PFSK-1 (cell line): ENCODE measurements around the gene MARCHF4.

Experiments used
- FOXP2 ChIP-seq: optimal IDR thresholded peaks from 2 replicates; pipeline ENCODE3; 2011; ENCODE audit warnings: borderline replicate concordance, control low read depth, inconsistent platforms; ENCODE audit not compliant: insufficient read depth; ENCODE audit errors: extremely low read length, extremely low read depth
- POLR2AphosphoS5 ChIP-seq: IDR thresholded peaks from 2 replicates; pipeline ENCODE4 v1.6.1; 2012; ENCODE audit warnings: low read depth, mild to moderate bottlenecking, control low read depth, low read length, moderate library complexity
- SIN3A ChIP-seq: IDR thresholded peaks from 2 replicates; pipeline ENCODE4 v1.6.1; 2012; ENCODE audit warnings: mild to moderate bottlenecking, low read length, moderate library complexity, borderline replicate concordance; ENCODE audit not compliant: insufficient read depth
- TAF1 ChIP-seq: IDR thresholded peaks from 2 replicates; pipeline ENCODE4 v1.6.1; 2012; ENCODE audit warnings: low read length, control low read depth, borderline replicate concordance; ENCODE audit not compliant: insufficient read depth
- TF ChIP-seq, protein P1 (sequence below), 2 experiments: IDR thresholded peaks; 2 replicates each; pipeline versions ENCODE4 v1.6.1 to v1.8.0; 2011 to 2012; ENCODE audit warnings: low read depth in 2 of 2, low read length in 2 of 2, control low read depth in 1 of 2, inconsistent platforms in 1 of 2, mild to moderate bottlenecking in 1 of 2, moderate library complexity in 1 of 2; ENCODE audit not compliant: insufficient read depth in 1 of 2

DNA sequence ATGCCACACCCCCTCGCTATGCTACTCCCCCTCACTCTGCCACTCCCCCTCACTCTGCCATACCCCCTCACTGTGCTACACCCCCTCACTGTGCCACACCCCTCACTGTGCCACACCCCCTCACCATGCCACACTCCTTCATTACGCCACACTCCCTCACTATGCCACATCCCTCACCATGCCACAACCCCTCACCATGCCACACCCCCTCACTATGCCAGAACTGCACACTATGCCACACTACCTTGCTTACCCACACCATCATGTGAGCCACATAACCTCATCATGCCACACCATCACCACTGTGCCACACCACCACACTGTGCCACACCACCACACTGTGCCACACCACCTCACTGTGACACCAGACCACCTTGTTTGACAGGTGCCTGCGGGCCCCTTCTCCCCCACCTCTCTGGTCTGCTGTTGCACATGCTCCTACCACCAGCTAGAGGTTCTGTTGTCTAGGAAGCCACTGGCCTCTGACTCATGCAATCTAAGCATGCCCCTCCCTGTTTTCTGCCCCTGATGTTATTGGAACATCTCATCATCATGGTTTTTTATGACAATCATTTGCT lies 22.0 kb downstream of the MARCHF4 start:
- no peak for TF ChIP-seq POLR2AphosphoS5
- TF ChIP-seq TAF1: no peak
- no peak for TF ChIP-seq SIN3A
- TF ChIP-seq, protein P1, sequence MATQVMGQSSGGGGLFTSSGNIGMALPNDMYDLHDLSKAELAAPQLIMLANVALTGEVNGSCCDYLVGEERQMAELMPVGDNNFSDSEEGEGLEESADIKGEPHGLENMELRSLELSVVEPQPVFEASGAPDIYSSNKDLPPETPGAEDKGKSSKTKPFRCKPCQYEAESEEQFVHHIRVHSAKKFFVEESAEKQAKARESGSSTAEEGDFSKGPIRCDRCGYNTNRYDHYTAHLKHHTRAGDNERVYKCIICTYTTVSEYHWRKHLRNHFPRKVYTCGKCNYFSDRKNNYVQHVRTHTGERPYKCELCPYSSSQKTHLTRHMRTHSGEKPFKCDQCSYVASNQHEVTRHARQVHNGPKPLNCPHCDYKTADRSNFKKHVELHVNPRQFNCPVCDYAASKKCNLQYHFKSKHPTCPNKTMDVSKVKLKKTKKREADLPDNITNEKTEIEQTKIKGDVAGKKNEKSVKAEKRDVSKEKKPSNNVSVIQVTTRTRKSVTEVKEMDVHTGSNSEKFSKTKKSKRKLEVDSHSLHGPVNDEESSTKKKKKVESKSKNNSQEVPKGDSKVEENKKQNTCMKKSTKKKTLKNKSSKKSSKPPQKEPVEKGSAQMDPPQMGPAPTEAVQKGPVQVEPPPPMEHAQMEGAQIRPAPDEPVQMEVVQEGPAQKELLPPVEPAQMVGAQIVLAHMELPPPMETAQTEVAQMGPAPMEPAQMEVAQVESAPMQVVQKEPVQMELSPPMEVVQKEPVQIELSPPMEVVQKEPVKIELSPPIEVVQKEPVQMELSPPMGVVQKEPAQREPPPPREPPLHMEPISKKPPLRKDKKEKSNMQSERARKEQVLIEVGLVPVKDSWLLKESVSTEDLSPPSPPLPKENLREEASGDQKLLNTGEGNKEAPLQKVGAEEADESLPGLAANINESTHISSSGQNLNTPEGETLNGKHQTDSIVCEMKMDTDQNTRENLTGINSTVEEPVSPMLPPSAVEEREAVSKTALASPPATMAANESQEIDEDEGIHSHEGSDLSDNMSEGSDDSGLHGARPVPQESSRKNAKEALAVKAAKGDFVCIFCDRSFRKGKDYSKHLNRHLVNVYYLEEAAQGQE (IDR thresholded peaks at IDR 0.05; ENCODE audit: insufficient read depth in 1 of 2, low read depth in 2 of 2, low read length in 2 of 2): no peak
- no peak for TF ChIP-seq FOXP2
